SU-DHL-6 (cell line): ENCODE results near the gene C11orf68.

Experiments
- H2AFZ ChIP-seq: fragments of 200-600 bp; sonication (generic); 2 replicates; pipeline ENCODE4 v1.6.1; 2014; ENCODE audit warnings: low read depth, mild to moderate bottlenecking, moderate library complexity, mixed read lengths, antibody characterized with exemption, low read length; ENCODE audit not compliant: severe bottlenecking
- H3F3A ChIP-seq: fragments of 200-600 bp; shearing (Covaris generic); 2 replicates; pipeline ENCODE4 v1.6.0; 2016; ENCODE audit warnings: antibody characterized with exemption, mild to moderate bottlenecking; ENCODE audit not compliant: insufficient read depth
- H3K27ac ChIP-seq: fragments of 200-600 bp; sonication (generic); 2 replicates; pipeline ENCODE4 v1.5.1; 2016; ENCODE audit warnings: low read depth, mild to moderate bottlenecking, low read length, moderate library complexity, mixed read lengths
- H3K27me3 ChIP-seq: fragments of 200-600 bp; sonication (generic), shearing (Covaris generic); 2 replicates; pipeline ENCODE4 v1.6.0; 2014; ENCODE audit warnings: mild to moderate bottlenecking, low read length
- H3K36me3 ChIP-seq: fragments of 200-600 bp; sonication (generic); 2 replicates; pipeline ENCODE4 v1.6.1; 2014; ENCODE audit warnings: mild to moderate bottlenecking, low read length, mixed read lengths
- H3K4me2 ChIP-seq: fragments of 300-600, 200-600 bp; shearing (Covaris generic), sonication (generic); 2 replicates; pipeline ENCODE4 v1.6.0; 2014; ENCODE audit warnings: low read length, low read depth, mild to moderate bottlenecking; ENCODE audit not compliant: poor library complexity, severe bottlenecking
- H3K4me3 ChIP-seq: fragments of 200-600 bp; sonication (generic); 2 replicates; pipeline ENCODE4 v1.5.1; 2014; ENCODE audit warnings: antibody characterized with exemption, low read length, mild to moderate bottlenecking, mixed read lengths; ENCODE audit not compliant: insufficient read depth, poor library complexity, severe bottlenecking
- H3K79me2 ChIP-seq: fragments of 200-600 bp; sonication (generic); 2 replicates; pipeline ENCODE4 v1.6.1; 2014; ENCODE audit warnings: mild to moderate bottlenecking, low read length, moderate library complexity; ENCODE audit not compliant: insufficient read depth
- H3K9ac ChIP-seq: fragments of 200-600 bp; sonication (generic); 2 replicates; pipeline ENCODE4 v1.7.0; 2014; ENCODE audit warnings: mild to moderate bottlenecking, low read length
- H3K9me2 ChIP-seq: fragments of 200-600 bp; sonication (generic); replicated peaks from 2 replicates; pipeline ENCODE4 v1.6.1; 2014; ENCODE audit warnings: low read length; ENCODE audit not compliant: insufficient read depth
- H3K9me3 ChIP-seq: fragments of 200-600 bp; sonication (generic); 2 replicates; pipeline ENCODE4 v1.6.1; 2014; ENCODE audit warnings: low read length, mixed read lengths; ENCODE audit not compliant: insufficient read depth
- H4K20me1 ChIP-seq: fragments of 200-600 bp; sonication (generic); 2 replicates; pipeline ENCODE4 v1.6.1; 2014; ENCODE audit warnings: low read depth, mild to moderate bottlenecking, antibody characterized with exemption, low read length, moderate library complexity, mixed read lengths
- CTCF ChIP-seq: fragments of 200-600 bp; sonication (generic); IDR thresholded peaks from one replicate; pipeline ENCODE4 v1.5.1; 2017; ENCODE audit warnings: antibody characterized with exemption, mild to moderate bottlenecking, low read length, moderate library complexity; ENCODE audit not compliant: insufficient read depth, poor library complexity, severe bottlenecking
- EZH2phosphoT487 ChIP-seq: fragments of 200-600 bp; sonication (generic), shearing (Covaris generic); conservative IDR thresholded peaks from 2 replicates; pipeline ENCODE4 v1.6.1; 2018; ENCODE audit warnings: mild to moderate bottlenecking, antibody characterized with exemption, low read length, moderate library complexity, mixed read lengths

Gene C11orf68

GRCh38 chr11:65897020-65897471, 21.8 kb downstream of the C11orf68 start:
- Histone ChIP-seq H3K9me2 (no peaks in the 10 kb centered on the region), H3K79me2 (0 out of 2 replicates have a peak, but pooled peaks cover 1% of the 10 kb centered on the region), H3K36me3 (no peaks in the 10 kb centered on the region), H3K4me3 (no peak overlapping the region), H2AFZ (no peak overlapping the region), H4K20me1 (no peaks in the 10 kb centered on the region), H3F3A (peaks cover 10% of the 10 kb centered on the region), H3K9me3 (no peaks in the 10 kb centered on the region), H3K9ac (no peak overlapping the region), H3K27me3 (no peaks in the 10 kb centered on the region), H3K27ac (no peak overlapping the region), H3K4me2 (no peak overlapping the region)
- TF ChIP-seq CTCF (no peak), EZH2phosphoT487 (no peak)

GRCh38 chr11:65896034-65896999, 22.5 kb downstream of the C11orf68 start:
- no peak overlapping the region for H3K4me3 ChIP-seq
- no peak overlapping the region for H3K27ac ChIP-seq
- H3F3A ChIP-seq: peaks cover 14% of the 10 kb centered on the region
- no peak overlapping the region for H2AFZ ChIP-seq
- no peak overlapping the region for H3K9ac ChIP-seq
- no peaks in the 10 kb centered on the region for H3K9me2 ChIP-seq
- H3K27me3 ChIP-seq: no peaks in the 10 kb centered on the region
- peaks cover 9% of the 10 kb centered on the region for H3K79me2 ChIP-seq
- H3K9me3 ChIP-seq: no peaks in the 10 kb centered on the region
- no peak overlapping the region for H3K4me2 ChIP-seq
- no peaks in the 10 kb centered on the region for H4K20me1 ChIP-seq
- no peaks in the 10 kb centered on the region for H3K36me3 ChIP-seq
- TF ChIP-seq CTCF: no peak
- no peak for TF ChIP-seq EZH2phosphoT487

- TF ChIP-seq CTCF: no peak
- TF ChIP-seq EZH2phosphoT487: no peak
- no peaks in the 10 kb centered on the region for H4K20me1 ChIP-seq
- H3K27ac ChIP-seq: no peak overlapping the region
- no peaks in the 10 kb centered on the region for H3K9me2 ChIP-seq
- H3K36me3 ChIP-seq: no peaks in the 10 kb centered on the region
- H3K4me3 ChIP-seq: no peak overlapping the region
- H3K27me3 ChIP-seq: no peaks in the 10 kb centered on the region
- H2AFZ ChIP-seq: no peak overlapping the region
- no peak overlapping the region for H3K9ac ChIP-seq
- no peaks in the 10 kb centered on the region for H3K9me3 ChIP-seq
- no peak overlapping the region for H3K4me2 ChIP-seq
- H3K79me2 ChIP-seq: peaks cover 12% of the 10 kb centered on the region
- H3F3A ChIP-seq: peaks cover 14% of the 10 kb centered on the region
These were observed 23.3 kb downstream of the C11orf68 start for GRCh38 chr11:65895482-65895981.
